IMR-90 (cell line): ENCODE results near the gene PET100.

Experiments used
- CEBPB ChIP-seq: IDR thresholded peaks from 2 replicates; pipeline ENCODE4 v1.6.1; 2012; ENCODE audit warnings: low read depth, low read length, improper control_type of control experiment
- CHD1 ChIP-seq: IDR thresholded peaks from 2 replicates; pipeline ENCODE4 v1.6.1; 2012; ENCODE audit warnings: low read depth, low read length, improper control_type of control experiment
- CTCF ChIP-seq: conservative IDR thresholded peaks from 2 replicates; pipeline ENCODE4 v1.5.1; 2012; ENCODE audit warnings: mild to moderate bottlenecking, low read depth, low read length, improper control_type of control experiment
- ELK1 ChIP-seq: fragments of 150-350 bp; IDR thresholded peaks from 2 replicates; pipeline ENCODE4 v1.6.1; 2016; ENCODE audit warnings: low read depth, mild to moderate bottlenecking, low read length, moderate library complexity, borderline replicate concordance
- POLR2A ChIP-seq: IDR thresholded peaks from 2 replicates; pipeline ENCODE4 v1.6.1; 2012; ENCODE audit warnings: mild to moderate bottlenecking, low read depth, low read length
- RAD21 ChIP-seq: IDR thresholded peaks from 2 replicates; pipeline ENCODE4 v1.6.1; 2012; ENCODE audit warnings: low read length, improper control_type of control experiment
- RCOR1 ChIP-seq: IDR thresholded peaks from 2 replicates; pipeline ENCODE4 v1.6.1; 2012; ENCODE audit warnings: mild to moderate bottlenecking, low read length, improper control_type of control experiment; ENCODE audit not compliant: insufficient replicate concordance
- RFX5 ChIP-seq: IDR thresholded peaks from 2 replicates; pipeline ENCODE4 v1.8.0; 2012; ENCODE audit warnings: low read depth, mild to moderate bottlenecking, low read length, moderate library complexity
- SMC3 ChIP-seq: fragments of 150-350 bp; IDR thresholded peaks from 2 replicates; pipeline ENCODE4 v1.6.1; 2016; ENCODE audit warnings: low read depth, mild to moderate bottlenecking, antibody characterized with exemption, low read length, moderate library complexity
- TF ChIP-seq, protein P1 (sequence below): fragments of 150-350 bp; IDR thresholded peaks from 2 replicates; pipeline ENCODE4 v1.6.1; 2017; ENCODE audit warnings: mild to moderate bottlenecking, antibody characterized with exemption, low read length, low read depth

DNA sequence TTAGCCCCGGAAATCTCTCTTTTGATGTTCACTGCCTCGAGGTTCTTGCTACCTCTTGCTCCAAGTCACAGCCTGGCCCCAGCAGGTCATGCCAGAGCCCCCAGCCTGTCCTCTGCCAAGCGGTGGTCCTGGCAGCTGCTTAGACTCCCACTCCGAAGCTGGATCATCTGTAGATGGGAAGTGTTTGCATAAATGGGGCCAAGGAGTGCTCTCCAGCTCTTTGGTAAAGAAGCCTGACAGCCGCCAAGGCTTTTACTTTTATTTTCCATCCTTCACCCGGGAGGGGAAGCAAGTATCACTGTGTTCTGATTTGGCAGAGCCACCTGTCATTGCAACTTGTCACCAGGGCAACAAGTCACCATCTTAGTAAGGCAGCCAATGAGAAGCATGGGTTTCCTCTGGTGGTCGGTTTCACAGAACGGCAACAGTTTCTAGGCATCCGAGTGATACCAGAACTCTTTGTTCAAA lies 28.7 kb downstream of the PET100 start:
- no peak for TF ChIP-seq CTCF
- no peak for TF ChIP-seq RAD21
- TF ChIP-seq CEBPB = no peak
- TF ChIP-seq POLR2A = no peak
- no peak for TF ChIP-seq ELK1
- no peak for TF ChIP-seq SMC3
- no peak for TF ChIP-seq RFX5
- no peak for TF ChIP-seq CHD1
- TF ChIP-seq RCOR1 = no peak
- TF ChIP-seq, protein P1, sequence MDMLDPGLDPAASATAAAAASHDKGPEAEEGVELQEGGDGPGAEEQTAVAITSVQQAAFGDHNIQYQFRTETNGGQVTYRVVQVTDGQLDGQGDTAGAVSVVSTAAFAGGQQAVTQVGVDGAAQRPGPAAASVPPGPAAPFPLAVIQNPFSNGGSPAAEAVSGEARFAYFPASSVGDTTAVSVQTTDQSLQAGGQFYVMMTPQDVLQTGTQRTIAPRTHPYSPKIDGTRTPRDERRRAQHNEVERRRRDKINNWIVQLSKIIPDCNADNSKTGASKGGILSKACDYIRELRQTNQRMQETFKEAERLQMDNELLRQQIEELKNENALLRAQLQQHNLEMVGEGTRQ = no peak
